ENCODE results near the gene SZT2. TPM values are rescaled to one million over a fixed set of nuclear protein-coding genes. Genes with fewer than 3 reads are reported as not detected.

The SZT2 gene
- total RNA-seq, 2 donors from 2014 or later: 17.5 to 22.8 TPM

GRCh38 chr1:43382027-43382779 is 7.5 kb upstream of the SZT2 start:
- Histone ChIP-seq H3K4me3 (no peak overlapping the region), H3K27me3 (no peaks in the 10 kb centered on the region), H3K4me1 (peaks cover 0 to 26% of the 10 kb centered on the region in 2 donors), H3K9me3 (no peaks in the 10 kb centered on the region), H3K27ac (peak overlapping the region in 1 of 2 donors; percentile 13), H3K36me3 (peaks cover 46% of the 10 kb centered on the region)
- no peak for DNase-seq (ENCODE audit: low spot score)
- TF ChIP-seq CTCF (IDR thresholded peaks at IDR 0.05): no peak

- Histone ChIP-seq H3K27me3 (no peaks in the 10 kb centered on the region), H3K4me1 (peaks cover 0 to 35% of the 10 kb centered on the region in 2 donors), H3K4me3 (no peak overlapping the region), H3K36me3 (peaks cover 50% of the 10 kb centered on the region), H3K27ac (no peak overlapping the region), H3K9me3 (no peaks in the 10 kb centered on the region)
- peak in 1 of 2 donors; percentile 46 for TF ChIP-seq CTCF (IDR thresholded peaks at IDR 0.05)
- no peak for DNase-seq (ENCODE audit: low spot score)
Measured at GRCh38 chr1:43383449-43383848, 6.2 kb upstream of the SZT2 start.

GRCh38 chr1:43386676-43387075 is 3.0 kb upstream of the SZT2 start:
- Histone ChIP-seq H3K27me3 (no peaks in the 10 kb centered on the region), H3K9me3 (no peaks in the 10 kb centered on the region), H3K4me1 (peaks cover 0 to 48% of the 10 kb centered on the region in 2 donors), H3K36me3 (peaks cover 50% of the 10 kb centered on the region), H3K27ac (no peak overlapping the region), H3K4me3 (no peak overlapping the region)
- DNase-seq (ENCODE audit: low spot score): no peak
- TF ChIP-seq CTCF (IDR thresholded peaks at IDR 0.05): no peak

GRCh38 chr1:43387976-43388599 is 1.6 kb upstream of the SZT2 start:
- Histone ChIP-seq H3K27ac (no peak overlapping the region), H3K36me3 (peaks cover 45% of the 10 kb centered on the region), H3K9me3 (no peaks in the 10 kb centered on the region), H3K4me3 (no peak overlapping the region), H3K27me3 (no peaks in the 10 kb centered on the region), H3K4me1 (peaks cover 0 to 34% of the 10 kb centered on the region in 2 donors)
- DNase-seq (ENCODE audit: low spot score): no peak
- TF ChIP-seq CTCF (IDR thresholded peaks at IDR 0.05): no peak

GRCh38 chr1:43388613-43389012 is 1.1 kb upstream of the SZT2 start:
- peak overlapping the region in 1 of 2 donors; percentile 85 for H3K27ac ChIP-seq

More at GRCh38 chr1:43388613-43389012, 1.1 kb upstream of the SZT2 start:
- Histone ChIP-seq H3K9me3 (no peaks in the 10 kb centered on the region), H3K4me1 (peaks cover 0 to 28% of the 10 kb centered on the region in 2 donors), H3K36me3 (peaks cover 40% of the 10 kb centered on the region), H3K27me3 (no peaks in the 10 kb centered on the region), H3K4me3 (peak overlapping the region; percentile 62 to 91)
- no peak for DNase-seq (ENCODE audit: low spot score)
- TF ChIP-seq CTCF (IDR thresholded peaks at IDR 0.05): no peak
